ENCODE data around the gene MUC4. TPM values are rescaled to one million over a fixed set of nuclear protein-coding genes. Genes with fewer than 3 reads are reported as not detected.
"Not testable (repeated sequence)": the region's sequence is repeated elsewhere in the genome, so short reads cannot be mapped to it uniquely, and the experiment has no call there.

Gene MUC4
- total and polyA plus RNA-seq, 9 of the 15 experiments (the other 6 are each of a cell fraction or from before 2014, with no cell fraction given), result under 0.01 to 0.21 (median 0.10) TPM; not detected in 4

DNA sequence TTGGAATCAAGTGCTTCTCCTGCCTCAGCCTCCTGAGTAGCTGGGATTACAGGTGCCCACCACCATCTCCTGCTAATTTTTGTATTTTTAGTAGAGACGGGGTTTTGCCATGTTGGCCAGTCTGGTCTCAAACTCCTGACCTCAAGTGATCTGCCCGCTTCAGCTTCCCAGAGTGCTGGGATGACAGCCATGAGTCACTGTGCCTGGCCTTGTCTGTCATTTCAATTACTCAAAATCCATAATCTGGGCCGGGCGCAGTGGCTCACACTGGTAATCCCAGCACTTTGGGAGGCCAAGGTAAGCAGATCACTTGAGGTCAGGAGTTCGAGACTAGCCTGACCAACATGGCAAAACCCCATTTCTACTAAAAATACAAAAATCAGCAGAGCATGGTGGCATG lies 6.1 kb downstream of the MUC4 start:
- H3K9me1 ChIP-seq (ENCODE audit: control insufficient read depth, insufficient read depth, low read length); DNase-seq (ENCODE audit: extremely low read depth in 1 of 4, low spot score in 3 of 4); ATAC-seq; H3K79me2 ChIP-seq (ENCODE audit: control insufficient read depth, insufficient read depth, low read length); CTCF ChIA-PET (ENCODE audit: low intra/inter-chr PET ratio); H3K4me3 ChIP-seq; in situ Hi-C loops (cut with MboI); H4K20me1 ChIP-seq (replicated peaks; ENCODE audit: control insufficient read depth, insufficient read depth, low read length); H3K27me3 ChIP-seq (ENCODE audit: control insufficient read depth in 2 of 2, insufficient read depth in 2 of 2, low read length in 2 of 2); BruUV-seq (replicated peaks); intact Hi-C loops (cut with micrococcal nuclease); H3K36me3 ChIP-seq (ENCODE audit: control insufficient read depth, insufficient read depth, low read length); FAIRE-seq; H3K9me3 ChIP-seq (replicated peaks; ENCODE audit: control insufficient read depth, insufficient read depth, low read depth, low read length); TF ChIP-seq JUND (tag; IDR thresholded peaks at IDR 0.05; ENCODE audit: borderline replicate concordance, low read depth, low read length): not testable (repeated sequence)
- H3K4me1 ChIP-seq (replicated peaks in 1 of 2; ENCODE audit: control insufficient read depth in 2 of 2, insufficient read depth in 2 of 2, low read length in 2 of 2), result peaks cover 48 to 70% of the 10 kb centered on the region in 2 experiments
- peak overlapping the region; percentile 82; the same call in 1 of the 3 replicates for H3K27ac ChIP-seq (ENCODE audit: extremely low read depth, low read depth, low read length)
- H2AFZ ChIP-seq (ENCODE audit: low read depth, low read length), result peak overlapping the region; percentile 96; the same call in 1 of the 2 replicates
- POLR2A ChIA-PET, result interaction anchor here (0.7 to 2.0 kb wide), 4 partner anchors 9 to 49 kb away, joined by 3 to 12 read pairs (median 3); no protein-coding TSS in a partner anchor
- WGBS (ENCODE audit: insufficient coverage, low coverage, missing lambda C conversion rate), result 70% methylated on average over 4 of the region's 5 CpGs
- TF ChIP-seq, protein P1, sequence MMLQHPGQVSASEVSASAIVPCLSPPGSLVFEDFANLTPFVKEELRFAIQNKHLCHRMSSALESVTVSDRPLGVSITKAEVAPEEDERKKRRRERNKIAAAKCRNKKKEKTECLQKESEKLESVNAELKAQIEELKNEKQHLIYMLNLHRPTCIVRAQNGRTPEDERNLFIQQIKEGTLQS (IDR thresholded peaks at IDR 0.05), result peak; percentile 67
- TF ChIP-seq, protein P1 (CRISPR knock-in tag; conservative IDR thresholded peaks at IDR 0.05), result not testable (repeated sequence)
- TF ChIP-seq, protein P2, sequence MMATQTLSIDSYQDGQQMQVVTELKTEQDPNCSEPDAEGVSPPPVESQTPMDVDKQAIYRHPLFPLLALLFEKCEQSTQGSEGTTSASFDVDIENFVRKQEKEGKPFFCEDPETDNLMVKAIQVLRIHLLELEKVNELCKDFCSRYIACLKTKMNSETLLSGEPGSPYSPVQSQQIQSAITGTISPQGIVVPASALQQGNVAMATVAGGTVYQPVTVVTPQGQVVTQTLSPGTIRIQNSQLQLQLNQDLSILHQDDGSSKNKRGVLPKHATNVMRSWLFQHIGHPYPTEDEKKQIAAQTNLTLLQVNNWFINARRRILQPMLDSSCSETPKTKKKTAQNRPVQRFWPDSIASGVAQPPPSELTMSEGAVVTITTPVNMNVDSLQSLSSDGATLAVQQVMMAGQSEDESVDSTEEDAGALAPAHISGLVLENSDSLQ (IDR thresholded peaks at IDR 0.05), result peak; percentile 67
- TF ChIP-seq, protein P3, sequence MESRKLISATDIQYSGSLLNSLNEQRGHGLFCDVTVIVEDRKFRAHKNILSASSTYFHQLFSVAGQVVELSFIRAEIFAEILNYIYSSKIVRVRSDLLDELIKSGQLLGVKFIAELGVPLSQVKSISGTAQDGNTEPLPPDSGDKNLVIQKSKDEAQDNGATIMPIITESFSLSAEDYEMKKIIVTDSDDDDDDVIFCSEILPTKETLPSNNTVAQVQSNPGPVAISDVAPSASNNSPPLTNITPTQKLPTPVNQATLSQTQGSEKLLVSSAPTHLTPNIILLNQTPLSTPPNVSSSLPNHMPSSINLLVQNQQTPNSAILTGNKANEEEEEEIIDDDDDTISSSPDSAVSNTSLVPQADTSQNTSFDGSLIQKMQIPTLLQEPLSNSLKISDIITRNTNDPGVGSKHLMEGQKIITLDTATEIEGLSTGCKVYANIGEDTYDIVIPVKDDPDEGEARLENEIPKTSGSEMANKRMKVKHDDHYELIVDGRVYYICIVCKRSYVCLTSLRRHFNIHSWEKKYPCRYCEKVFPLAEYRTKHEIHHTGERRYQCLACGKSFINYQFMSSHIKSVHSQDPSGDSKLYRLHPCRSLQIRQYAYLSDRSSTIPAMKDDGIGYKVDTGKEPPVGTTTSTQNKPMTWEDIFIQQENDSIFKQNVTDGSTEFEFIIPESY (CRISPR knock-in tag; IDR thresholded peaks at IDR 0.05), result peak; percentile 50; the same call in 1 of the 2 replicates
- TF ChIP-seq TCF3 (CRISPR knock-in tag; IDR thresholded peaks at IDR 0.05), result 0 out of 2 replicates have a peak, but pooled peaks have one; percentile 21
- peak; percentile 3; the same call in 1 of the 2 replicates for TF ChIP-seq JUND (IDR thresholded peaks at IDR 0.05; ENCODE audit: borderline replicate concordance, low read depth, low read length)
- TF ChIP-seq, protein P4, sequence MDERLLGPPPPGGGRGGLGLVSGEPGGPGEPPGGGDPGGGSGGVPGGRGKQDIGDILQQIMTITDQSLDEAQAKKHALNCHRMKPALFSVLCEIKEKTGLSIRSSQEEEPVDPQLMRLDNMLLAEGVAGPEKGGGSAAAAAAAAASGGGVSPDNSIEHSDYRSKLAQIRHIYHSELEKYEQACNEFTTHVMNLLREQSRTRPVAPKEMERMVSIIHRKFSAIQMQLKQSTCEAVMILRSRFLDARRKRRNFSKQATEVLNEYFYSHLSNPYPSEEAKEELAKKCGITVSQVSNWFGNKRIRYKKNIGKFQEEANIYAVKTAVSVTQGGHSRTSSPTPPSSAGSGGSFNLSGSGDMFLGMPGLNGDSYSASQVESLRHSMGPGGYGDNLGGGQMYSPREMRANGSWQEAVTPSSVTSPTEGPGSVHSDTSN (CRISPR knock-in tag; IDR thresholded peaks at IDR 0.05; ENCODE audit: low read depth), result not testable (repeated sequence)
- TF ChIP-seq, protein P4 (tag; conservative IDR thresholded peaks at IDR 0.05; ENCODE audit: low read depth), result 0 out of 2 replicates have a peak, but pooled peaks have one; percentile 32
- TF ChIP-seq ZNF311 (CRISPR knock-in tag; IDR thresholded peaks at IDR 0.05), result 0 out of 2 replicates have a peak, but pooled peaks have one; percentile 6
- peak; percentile 53 for TF ChIP-seq MEIS2 (IDR thresholded peaks at IDR 0.05; ENCODE audit: partially characterized antibody)
- peak; percentile 53; the same call in 1 of the 2 replicates for TF ChIP-seq FOSL1 (tag; conservative IDR thresholded peaks at IDR 0.05)
- H3K9ac ChIP-seq (ENCODE audit: insufficient read depth in 1 of 2, low read depth in 2 of 2, low read length in 2 of 2), result peak overlapping the region; percentile 67 to 79; a peak in 2 of 4 replicates
- H3K4me2 ChIP-seq (ENCODE audit: insufficient read depth, low read length), result peak overlapping the region; percentile 78; the same call in 1 of the 2 replicates

All from K562 (cell line).